C4-2B (cell line): Measurements from ENCODE around the gene MAPKAPK2.

Source experiments
- CTCF ChIP-seq: fragments of 450-650 bp; conservative IDR thresholded peaks from 2 replicates; pipeline ENCODE4 v1.5.1; 2017; ENCODE audit warnings: mild to moderate bottlenecking
- ZFX ChIP-seq: fragments of 450-650 bp; IDR thresholded peaks from 2 replicates; pipeline ENCODE4 v1.6.1; 2017

DNA sequence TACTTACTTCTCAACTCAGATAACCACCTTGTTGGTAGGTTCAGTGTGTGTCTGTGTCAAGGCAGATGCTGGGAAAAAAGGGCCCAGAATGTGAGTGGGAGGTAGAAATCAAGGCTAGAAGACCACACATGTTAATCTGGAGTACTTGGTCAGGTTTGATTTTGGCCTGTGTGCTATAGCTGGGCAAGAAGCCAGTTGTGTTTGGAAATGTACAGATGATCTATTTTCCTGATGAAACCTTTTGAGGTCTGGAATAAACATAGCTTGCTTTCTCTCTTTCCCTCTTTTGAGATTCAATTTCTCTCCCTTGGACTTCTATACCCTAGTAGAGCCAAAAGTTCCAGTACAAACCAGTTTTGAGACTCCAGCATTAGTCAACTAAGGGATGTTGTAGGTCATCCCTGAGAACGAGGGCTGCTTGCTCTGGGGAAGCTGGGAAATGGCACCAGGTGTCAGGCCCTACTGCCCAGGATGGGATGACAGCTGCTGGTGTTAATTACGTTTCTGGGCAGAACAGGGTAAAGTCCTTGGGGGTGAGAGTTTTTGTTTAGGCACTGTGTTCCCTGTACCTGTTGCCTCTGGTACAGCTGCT is 15.8 kb downstream of the MAPKAPK2 start:
- TF ChIP-seq CTCF (no peak), ZFX (no peak)
